Panc1 (cell line): ENCODE measurements around the gene SETD1B.

Source experiments
- CTCF ChIP-seq: fragments of 450-650 bp; IDR thresholded peaks from 2 replicates; pipeline ENCODE4 v1.5.1; 2017; ENCODE audit warnings: mild to moderate bottlenecking
- REST ChIP-seq, 2 experiments: IDR thresholded peaks; 2 replicates each; pipeline ENCODE4 v1.6.1; 2011 to 2012; ENCODE audit warnings: low read depth in 2 of 2, control low read depth in 1 of 2, low read length in 1 of 2, mild to moderate bottlenecking in 1 of 2, moderate library complexity in 1 of 2; ENCODE audit not compliant: insufficient read depth in 1 of 2
- SIN3A ChIP-seq: IDR thresholded peaks from 2 replicates; pipeline ENCODE4 v1.6.1; 2012; ENCODE audit warnings: low read depth, mild to moderate bottlenecking, low read length, moderate library complexity, borderline replicate concordance; ENCODE audit not compliant: insufficient read depth

- TF ChIP-seq CTCF = no peak
- no peak for TF ChIP-seq REST (IDR thresholded peaks at IDR 0.05; ENCODE audit: insufficient read depth in 1 of 2, low read depth in 2 of 2, low read length in 1 of 2)
- no peak for TF ChIP-seq SIN3A
These were observed 15.6 kb downstream of the SETD1B start for GRCh38 chr12:121819212-121819949.
